ENCODE results near the gene CERS6.

The CERS6 gene

DNA sequence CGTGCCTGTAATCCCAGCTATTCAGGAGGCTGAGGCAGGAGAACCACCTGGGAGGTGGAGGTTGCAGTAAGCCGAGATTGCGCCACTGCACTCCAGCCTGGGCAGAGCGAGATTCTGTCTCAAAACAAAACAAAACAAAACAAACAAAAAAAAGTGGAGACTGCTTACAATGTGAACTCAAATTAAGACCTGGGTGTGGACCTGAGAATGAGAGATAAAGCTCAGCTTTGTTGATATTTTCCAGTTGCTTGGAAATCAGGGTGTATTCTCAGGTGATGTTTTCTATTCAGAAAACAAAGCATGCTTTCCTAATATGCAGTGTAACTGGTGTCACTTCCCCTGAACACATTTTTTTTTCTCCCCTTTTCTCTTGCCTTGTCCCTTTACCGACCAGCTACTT, 5.3 kb upstream of the CERS6 start:
- no peak for DNase-seq (ENCODE audit: low read depth, low spot score)
- no peaks in the 10 kb centered on the region for H3K9me3 ChIP-seq (ENCODE audit: low read depth, low read length)

GRCh38 chr2:168452781-168453180, 3.3 kb upstream of the CERS6 start:
- H3K9ac ChIP-seq (ENCODE audit: insufficient read length), result no peak overlapping the region

More for the DNA sequence above, 5.3 kb upstream of the CERS6 start:
- Histone ChIP-seq H3K27ac (no peak overlapping the region), H3K4me3 (no peak overlapping the region), H3K36me3 (ENCODE audit: insufficient read depth, low read length) (no peaks in the 10 kb centered on the region), H3K9ac (ENCODE audit: insufficient read length) (no peak overlapping the region)
- no peak for TF ChIP-seq FOXP2 (optimal IDR thresholded peaks at IDR 0.05; ENCODE audit: control extremely low read depth, extremely low read length, insufficient read depth)
- no peak for TF ChIP-seq EZH2 (IDR thresholded peaks at IDR 0.05)
- no peak for TF ChIP-seq POLR2AphosphoS5 (IDR thresholded peaks at IDR 0.05; ENCODE audit: borderline replicate concordance, low read depth, low read length)

DNA sequence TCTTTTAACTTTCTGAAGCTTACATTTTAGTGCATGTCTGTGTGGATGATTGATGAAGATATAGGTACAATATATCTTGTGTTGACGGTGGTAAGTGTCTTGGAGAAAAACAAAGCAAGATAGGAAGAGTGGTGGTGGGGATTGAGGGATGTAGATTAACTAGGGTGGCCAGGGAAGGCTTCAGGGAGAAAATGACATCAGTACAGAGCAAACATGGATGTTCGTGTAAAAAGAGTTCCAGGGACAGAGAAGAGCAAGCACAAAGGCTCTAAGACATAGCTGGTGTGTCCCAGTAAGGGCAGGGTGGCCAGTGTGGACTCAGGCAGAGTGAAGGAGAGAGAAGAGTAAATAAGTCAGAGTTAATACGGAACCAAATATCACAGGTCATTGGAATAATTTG, 2.7 kb upstream of the CERS6 start:
- Histone ChIP-seq H3K36me3 (ENCODE audit: insufficient read depth, low read length) (no peaks in the 10 kb centered on the region), H3K27ac (no peak overlapping the region), H3K4me3 (no peak overlapping the region), H3K9ac (ENCODE audit: insufficient read length) (no peak overlapping the region), H3K9me3 (ENCODE audit: low read depth, low read length) (no peaks in the 10 kb centered on the region)
- DNase-seq (ENCODE audit: low read depth, low spot score), result no peak
- no peak for TF ChIP-seq FOXP2 (optimal IDR thresholded peaks at IDR 0.05; ENCODE audit: control extremely low read depth, extremely low read length, insufficient read depth)
- TF ChIP-seq EZH2 (IDR thresholded peaks at IDR 0.05), result no peak
- no peak for TF ChIP-seq POLR2AphosphoS5 (IDR thresholded peaks at IDR 0.05; ENCODE audit: borderline replicate concordance, low read depth, low read length)

More at GRCh38 chr2:168452781-168453180, 3.3 kb upstream of the CERS6 start:
- TF ChIP-seq EZH2 (IDR thresholded peaks at IDR 0.05) (no peak), POLR2AphosphoS5 (IDR thresholded peaks at IDR 0.05; ENCODE audit: borderline replicate concordance, low read depth, low read length) (no peak), FOXP2 (optimal IDR thresholded peaks at IDR 0.05; ENCODE audit: control extremely low read depth, extremely low read length, insufficient read depth) (no peak)
- Histone ChIP-seq H3K9me3 (ENCODE audit: low read depth, low read length) (no peaks in the 10 kb centered on the region), H3K36me3 (ENCODE audit: insufficient read depth, low read length) (no peaks in the 10 kb centered on the region), H3K4me3 (no peak overlapping the region), H3K27ac (no peak overlapping the region)
- DNase-seq (ENCODE audit: low read depth, low spot score), result no peak

GRCh38 chr2:168454737-168455644, 1.1 kb upstream of the CERS6 start:
- Histone ChIP-seq H3K36me3 (ENCODE audit: insufficient read depth, low read length) (no peaks in the 10 kb centered on the region), H3K9me3 (ENCODE audit: low read depth, low read length) (no peaks in the 10 kb centered on the region), H3K4me3 (no peak overlapping the region; the same call in 1 of the 2 replicates), H3K27ac (no peak overlapping the region), H3K9ac (ENCODE audit: insufficient read length) (no peak overlapping the region)
- no peak for DNase-seq (ENCODE audit: low read depth, low spot score)
- TF ChIP-seq EZH2 (IDR thresholded peaks at IDR 0.05) (no peak), POLR2AphosphoS5 (IDR thresholded peaks at IDR 0.05; ENCODE audit: borderline replicate concordance, low read depth, low read length) (no peak), FOXP2 (optimal IDR thresholded peaks at IDR 0.05; ENCODE audit: control extremely low read depth, extremely low read length, insufficient read depth) (no peak)

- TF ChIP-seq FOXP2 (optimal IDR thresholded peaks at IDR 0.05; ENCODE audit: control extremely low read depth, extremely low read length, insufficient read depth), result no peak
- H3K4me3 ChIP-seq, result peak overlapping the region; percentile 76
- peak overlapping the region; percentile 67 for H3K9ac ChIP-seq (ENCODE audit: insufficient read length)
- no peaks in the 10 kb centered on the region for H3K36me3 ChIP-seq (ENCODE audit: insufficient read depth, low read length)
- H3K27ac ChIP-seq, result no peak overlapping the region
- DNase-seq (ENCODE audit: low read depth, low spot score), result no peak
- H3K9me3 ChIP-seq (ENCODE audit: low read depth, low read length), result no peaks in the 10 kb centered on the region
Measured at GRCh38 chr2:168456521-168457189, 583 bp downstream of the CERS6 start.

GRCh38 chr2:168457190-168457895, 1.3 kb downstream of the CERS6 start:
- TF ChIP-seq FOXP2 (optimal IDR thresholded peaks at IDR 0.05; ENCODE audit: control extremely low read depth, extremely low read length, insufficient read depth) (no peak), POLR2AphosphoS5 (IDR thresholded peaks at IDR 0.05; ENCODE audit: borderline replicate concordance, low read depth, low read length) (no peak), EZH2 (IDR thresholded peaks at IDR 0.05) (no peak)
- peak overlapping the region; percentile 67 for H3K9ac ChIP-seq (ENCODE audit: insufficient read length)
- H3K4me3 ChIP-seq, result peak overlapping the region; percentile 76
- H3K36me3 ChIP-seq (ENCODE audit: insufficient read depth, low read length), result no peaks in the 10 kb centered on the region
- H3K9me3 ChIP-seq (ENCODE audit: low read depth, low read length), result no peaks in the 10 kb centered on the region
- H3K27ac ChIP-seq, result no peak overlapping the region
- no peak for DNase-seq (ENCODE audit: low read depth, low spot score)

GRCh38 chr2:168458139-168458538, 2.1 kb downstream of the CERS6 start:
- peak overlapping the region; percentile 76 for H3K4me3 ChIP-seq
- no peak overlapping the region for H3K27ac ChIP-seq
- no peaks in the 10 kb centered on the region for H3K36me3 ChIP-seq (ENCODE audit: insufficient read depth, low read length)
- no peaks in the 10 kb centered on the region for H3K9me3 ChIP-seq (ENCODE audit: low read depth, low read length)
- H3K9ac ChIP-seq (ENCODE audit: insufficient read length), result no peak overlapping the region
- DNase-seq (ENCODE audit: low read depth, low spot score), result no peak
- TF ChIP-seq FOXP2 (optimal IDR thresholded peaks at IDR 0.05; ENCODE audit: control extremely low read depth, extremely low read length, insufficient read depth), result no peak
- TF ChIP-seq POLR2AphosphoS5 (IDR thresholded peaks at IDR 0.05; ENCODE audit: borderline replicate concordance, low read depth, low read length), result no peak
- TF ChIP-seq EZH2 (IDR thresholded peaks at IDR 0.05), result no peak

DNA sequence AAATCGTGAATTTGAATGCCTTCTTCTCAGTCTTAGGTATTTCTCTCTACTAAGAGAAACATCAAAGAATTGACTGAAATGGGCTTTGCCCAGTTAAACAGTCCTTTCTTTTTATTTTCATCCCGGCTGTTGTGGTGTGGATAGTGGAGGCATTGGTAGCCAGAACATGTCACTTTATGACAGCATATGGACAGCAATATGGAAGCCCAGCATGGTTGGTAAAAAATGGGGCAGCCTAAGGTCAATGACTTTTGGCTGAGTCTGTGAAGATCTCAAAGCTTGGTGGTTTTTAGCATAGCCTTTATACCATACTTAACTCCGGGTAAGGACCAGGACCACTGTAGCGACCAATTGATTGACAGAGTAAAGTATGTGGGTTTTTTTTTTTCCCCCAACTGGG, 3.2 kb downstream of the CERS6 start:
- H3K4me3 ChIP-seq, result no peak overlapping the region
- no peaks in the 10 kb centered on the region for H3K9me3 ChIP-seq (ENCODE audit: low read depth, low read length)

More for the DNA sequence above, 3.2 kb downstream of the CERS6 start:
- DNase-seq (ENCODE audit: low read depth, low spot score), result no peak
- no peak overlapping the region for H3K9ac ChIP-seq (ENCODE audit: insufficient read length)
- H3K36me3 ChIP-seq (ENCODE audit: insufficient read depth, low read length), result no peaks in the 10 kb centered on the region
- TF ChIP-seq POLR2AphosphoS5 (IDR thresholded peaks at IDR 0.05; ENCODE audit: borderline replicate concordance, low read depth, low read length) (no peak), EZH2 (IDR thresholded peaks at IDR 0.05) (no peak), FOXP2 (optimal IDR thresholded peaks at IDR 0.05; ENCODE audit: control extremely low read depth, extremely low read length, insufficient read depth) (no peak)
- no peak overlapping the region for H3K27ac ChIP-seq

Data from SK-N-MC (cell line).